Uterus (tissue), 4 donors: ENCODE measurements around the gene R3HDM2. TPM values are rescaled to one million over a fixed set of nuclear protein-coding genes. Genes with fewer than 3 reads are reported as not detected.

Experiments used
- DNase-seq, 2 donors: peaks; one replicate each; pipeline ENCODE4 v3.0.0-alpha.2; 2019 to 2020
- H3K27ac ChIP-seq, 2 donors: fragments of 200-600 bp; sonication (generic); 1 replicate in 1 of 2; 2 replicates in 1 of 2; pipeline ENCODE4 v1.5.1; 2016 to 2018
- H3K27me3 ChIP-seq, 2 donors: fragments of 200-600 bp; sonication (generic); one replicate each; pipeline ENCODE4 v1.5.1; 2018 to 2019; ENCODE audit warnings: control low read depth in 1 of 2
- H3K36me3 ChIP-seq, 2 donors: fragments of 200-600 bp; sonication (generic); one replicate each; pipeline ENCODE4 v1.5.1; 2019; ENCODE audit warnings: control low read depth in 1 of 2
- H3K4me1 ChIP-seq, 2 donors: fragments of 200-600 bp; sonication (generic); one replicate each; pipeline ENCODE4 v1.5.1; 2018 to 2019; ENCODE audit warnings: control low read depth in 1 of 2
- H3K4me3 ChIP-seq, 2 donors: fragments of 200-600 bp; sonication (generic); 1 replicate in 1 of 2; 2 replicates in 1 of 2; pipeline ENCODE4 v1.5.1; 2018 to 2019; ENCODE audit warnings: mild to moderate bottlenecking in 1 of 2
- H3K9me3 ChIP-seq, 2 donors: fragments of 200-600 bp; sonication (generic); one replicate each; pipeline ENCODE4 v1.5.1; 2019; ENCODE audit warnings: control low read depth in 1 of 2
- POLR2A ChIP-seq, 2 donors: fragments of 450-650 bp; IDR thresholded peaks; one replicate each; pipeline ENCODE4 v1.6.1; 2016; ENCODE audit warnings: antibody characterized with exemption in 2 of 2, mild to moderate bottlenecking in 1 of 2, moderate library complexity in 1 of 2
- intact Hi-C: fragments of 100-400 bp; cut with DNase I; formaldehyde crosslinking; loops from one replicate; pipeline ENCODE4 v1.15.1; 2023; ENCODE audit warnings: low total_unique reads
- total RNA-seq, 4 donors: library from RNA; depleted of rRNA in 3 of 4; stranded (reverse); fragments of >200 nt in 3 of 4; gene quantifications; one replicate each; pipeline versions ENCODE4 v1.1.0 to v1.2.4, GENCODE V29; 2014 to 2023
- TF ChIP-seq, protein P1 (sequence below), 4 experiments: fragments of 200-600 bp in 2 of 4; fragments of 450-650 bp in 2 of 4; sonication (generic) in 2 of 4; IDR thresholded peaks; one replicate each; pipeline ENCODE4 v1.5.1; 2016 to 2019; ENCODE audit warnings: antibody characterized with exemption in 4 of 4, mild to moderate bottlenecking in 2 of 4, moderate library complexity in 1 of 4
- donor health status: DM: yes; HTN: yes; CAD: no.

R3HDM2 gene
- total RNA-seq, 4 donors from 2014 or later: 9.4 to 89.0 (median 34.2) TPM

DNA sequence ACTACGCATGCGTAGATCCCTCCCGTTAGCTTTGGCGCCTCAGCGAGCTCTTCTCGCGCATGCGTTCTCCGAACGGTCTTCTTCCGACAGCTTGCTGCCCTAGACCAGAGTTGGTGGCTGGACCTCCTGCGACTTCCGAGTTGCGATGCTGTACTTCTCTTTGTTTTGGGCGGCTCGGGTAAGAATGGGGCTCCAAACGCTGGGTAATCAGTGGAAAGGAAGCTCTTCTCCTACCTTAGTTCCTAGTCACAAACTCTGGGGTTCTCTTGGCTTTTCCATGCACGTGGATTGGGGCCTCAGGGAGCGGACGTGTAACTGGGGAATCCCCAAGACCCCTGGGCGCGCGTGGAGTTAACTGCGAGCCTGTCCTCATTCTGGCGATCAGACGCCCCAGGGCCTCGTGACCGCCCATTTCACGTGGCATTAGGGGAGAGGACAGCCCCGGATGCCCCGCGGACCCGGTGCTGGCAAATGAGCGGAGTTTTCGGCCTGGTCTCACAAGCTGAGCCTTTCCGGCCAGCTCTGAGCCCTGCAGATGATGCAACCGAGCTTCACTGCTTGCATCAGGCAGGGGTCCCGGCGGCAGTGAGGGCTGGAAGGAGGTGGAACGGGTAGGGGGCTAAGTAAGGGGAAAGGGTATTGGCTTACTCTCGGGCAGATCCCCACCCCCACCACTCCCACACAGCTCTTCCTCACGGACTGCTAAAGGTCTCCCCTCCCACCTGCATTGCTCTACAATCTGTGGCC lies 201.0 kb downstream of the R3HDM2 start, which contains the start of gene SHMT2:
Gene SHMT2, plus strand, starts transcription at position 78 of the 747 bp plus-strand sequence. Its CDS starts 68 bp downstream, at position 146.
- Histone ChIP-seq H3K27ac (peak within 1 kb of the TSS; percentile 50 to 65), H3K4me1 (peaks cover 0 to 6% of the 10 kb centered on the region in 2 donors), H3K27me3 (peaks cover 0 to 5% of the 10 kb centered on the region in 2 donors), H3K36me3 (no peaks in the 10 kb centered on the region), H3K4me3 (peak within 1 kb of the TSS; percentile 48 to 63), H3K9me3 (no peaks in the 10 kb centered on the region)
- peak; percentile 94 to 95 for DNase-seq
- intact Hi-C loops: no loop called here
- TF ChIP-seq POLR2A (IDR thresholded peaks at IDR 0.05): peak; percentile 26 to 38
- TF ChIP-seq, protein P1, sequence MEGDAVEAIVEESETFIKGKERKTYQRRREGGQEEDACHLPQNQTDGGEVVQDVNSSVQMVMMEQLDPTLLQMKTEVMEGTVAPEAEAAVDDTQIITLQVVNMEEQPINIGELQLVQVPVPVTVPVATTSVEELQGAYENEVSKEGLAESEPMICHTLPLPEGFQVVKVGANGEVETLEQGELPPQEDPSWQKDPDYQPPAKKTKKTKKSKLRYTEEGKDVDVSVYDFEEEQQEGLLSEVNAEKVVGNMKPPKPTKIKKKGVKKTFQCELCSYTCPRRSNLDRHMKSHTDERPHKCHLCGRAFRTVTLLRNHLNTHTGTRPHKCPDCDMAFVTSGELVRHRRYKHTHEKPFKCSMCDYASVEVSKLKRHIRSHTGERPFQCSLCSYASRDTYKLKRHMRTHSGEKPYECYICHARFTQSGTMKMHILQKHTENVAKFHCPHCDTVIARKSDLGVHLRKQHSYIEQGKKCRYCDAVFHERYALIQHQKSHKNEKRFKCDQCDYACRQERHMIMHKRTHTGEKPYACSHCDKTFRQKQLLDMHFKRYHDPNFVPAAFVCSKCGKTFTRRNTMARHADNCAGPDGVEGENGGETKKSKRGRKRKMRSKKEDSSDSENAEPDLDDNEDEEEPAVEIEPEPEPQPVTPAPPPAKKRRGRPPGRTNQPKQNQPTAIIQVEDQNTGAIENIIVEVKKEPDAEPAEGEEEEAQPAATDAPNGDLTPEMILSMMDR (IDR thresholded peaks at IDR 0.05): peak in 2 of 4 experiments; percentile 5 to 44

DNA sequence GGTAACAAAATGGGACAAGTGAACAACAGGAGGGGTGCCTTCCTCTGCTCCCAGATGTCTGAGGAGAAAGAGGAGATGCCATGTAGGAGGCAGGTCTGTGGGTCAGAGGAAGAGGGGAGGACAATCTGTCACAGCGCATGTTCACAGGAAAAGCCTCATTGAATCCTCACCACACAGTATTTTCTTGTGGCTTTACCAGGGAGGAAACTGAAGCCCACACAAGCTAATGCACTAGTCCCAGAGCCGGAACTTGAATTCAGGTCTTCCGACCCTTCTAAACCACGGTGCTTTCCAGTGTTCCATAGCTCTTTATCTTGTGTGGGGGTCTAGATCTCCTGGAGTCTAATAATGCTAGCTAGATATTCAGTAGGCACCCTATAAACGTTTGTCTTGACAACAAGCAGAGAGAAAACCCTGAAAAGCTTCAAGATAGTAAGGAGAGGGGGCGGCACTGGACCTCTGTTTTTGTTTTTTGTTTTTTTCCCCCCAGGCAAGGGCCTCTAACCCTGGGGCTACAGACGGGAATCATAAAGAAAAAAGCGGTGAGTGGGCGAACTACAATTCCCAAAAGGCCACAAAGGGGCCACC lies 201.7 kb downstream of the R3HDM2 start:
- Histone ChIP-seq H3K4me3 (peak overlapping the region; percentile 48 to 63), H3K4me1 (peaks cover 0 to 6% of the 10 kb centered on the region in 2 donors), H3K27ac (peak overlapping the region in 1 of 2 donors; percentile 65), H3K27me3 (peaks cover 0 to 5% of the 10 kb centered on the region in 2 donors), H3K36me3 (no peaks in the 10 kb centered on the region), H3K9me3 (no peaks in the 10 kb centered on the region)
- no peak for TF ChIP-seq POLR2A (IDR thresholded peaks at IDR 0.05)
- TF ChIP-seq, protein P1 (IDR thresholded peaks at IDR 0.05): peak in 3 of 4 experiments; percentile 17 to 31 (median 17)
- intact Hi-C loops: no loop called here
- no peak for DNase-seq

DNA sequence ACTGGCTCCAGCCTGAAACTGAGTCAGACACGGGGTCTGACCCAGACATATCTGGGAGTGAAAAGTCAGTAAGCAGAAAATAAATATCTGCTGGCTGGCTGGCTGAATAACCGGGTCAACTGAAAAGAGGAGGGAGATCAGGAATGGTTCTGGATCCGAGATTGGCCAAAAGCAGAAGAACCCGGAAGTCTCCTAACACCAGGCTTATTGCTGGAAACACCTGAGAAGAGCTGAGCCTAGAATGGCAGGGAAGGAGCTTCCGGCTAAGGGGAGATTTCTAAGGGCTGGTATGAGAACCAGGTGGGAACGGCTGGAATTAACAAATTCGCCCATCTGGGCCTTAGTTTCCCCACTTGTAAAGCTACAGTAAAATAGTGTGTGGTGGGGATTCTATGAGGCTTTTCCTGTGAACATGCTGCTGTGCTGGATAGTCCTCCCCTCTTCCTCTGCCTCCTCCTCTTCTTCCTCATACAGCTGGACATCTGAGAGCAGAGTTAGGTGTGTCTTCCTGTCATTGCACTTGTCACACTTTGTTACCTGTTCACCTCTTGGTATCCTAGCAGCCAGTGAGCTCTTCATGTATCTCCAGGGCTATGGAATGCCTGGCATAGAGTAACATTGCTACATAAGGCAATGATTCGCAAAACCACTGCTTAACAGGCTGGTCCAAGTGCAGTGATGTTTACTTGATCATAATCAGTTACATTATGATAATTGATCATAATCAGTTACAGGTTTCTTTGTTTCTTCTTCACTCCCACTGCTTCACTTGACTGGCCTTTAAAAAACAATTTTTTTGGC lies 203.3 kb downstream of the R3HDM2 start:
- intact Hi-C loops: no loop called here
- Histone ChIP-seq H3K4me1 (peaks cover 0 to 6% of the 10 kb centered on the region in 2 donors), H3K27ac (no peak overlapping the region), H3K27me3 (peaks cover 0 to 5% of the 10 kb centered on the region in 2 donors), H3K4me3 (no peak overlapping the region), H3K36me3 (no peaks in the 10 kb centered on the region), H3K9me3 (no peaks in the 10 kb centered on the region)
- DNase-seq: no peak
- TF ChIP-seq, protein P1 (IDR thresholded peaks at IDR 0.05): no peak
- TF ChIP-seq POLR2A (IDR thresholded peaks at IDR 0.05): no peak

DNA sequence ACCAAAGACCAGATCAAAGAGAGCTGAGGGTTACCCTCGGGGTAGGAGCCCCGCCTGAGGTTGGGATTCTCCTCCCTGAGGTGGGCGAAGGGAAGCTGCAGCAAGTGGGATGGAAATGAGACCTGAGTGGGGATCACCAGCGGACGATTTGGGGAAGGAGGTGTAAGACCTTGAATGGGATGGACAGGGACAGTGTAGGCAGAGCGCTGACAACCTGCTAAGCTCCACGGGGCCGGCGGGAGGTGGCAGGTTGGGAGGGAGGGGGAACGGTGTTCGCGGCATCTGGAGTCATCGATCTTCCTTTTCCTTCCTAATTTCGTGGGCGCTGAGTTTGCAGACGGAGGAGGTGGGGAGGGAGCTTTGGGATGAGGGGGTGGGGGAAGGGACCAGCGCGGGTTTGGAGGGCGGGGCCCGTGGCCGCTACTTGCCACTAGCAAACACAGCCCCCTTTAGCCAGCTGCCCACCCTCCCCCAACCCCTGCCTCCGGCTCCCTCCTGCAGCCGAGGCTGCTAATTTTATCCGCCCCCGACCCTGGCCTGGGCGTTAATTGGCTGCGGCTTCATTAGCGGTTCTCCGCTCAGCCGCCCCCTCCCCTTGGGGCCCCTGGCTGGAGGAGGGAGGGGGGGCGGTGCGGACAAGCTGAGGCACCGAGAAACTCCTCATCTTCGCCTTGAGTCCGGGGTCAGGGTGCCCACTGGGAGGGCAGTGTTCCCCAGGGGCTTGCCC lies 204.1 kb downstream of the R3HDM2 start:
- intact Hi-C loops: no loop called here
- H3K36me3 ChIP-seq: no peaks in the 10 kb centered on the region
- H3K4me1 ChIP-seq: peaks cover 0 to 6% of the 10 kb centered on the region in 2 donors
- DNase-seq: no peak
- no peak overlapping the region for H3K4me3 ChIP-seq
- peaks cover 0 to 5% of the 10 kb centered on the region in 2 donors for H3K27me3 ChIP-seq
- no peaks in the 10 kb centered on the region for H3K9me3 ChIP-seq
- no peak overlapping the region for H3K27ac ChIP-seq
- TF ChIP-seq, protein P1 (IDR thresholded peaks at IDR 0.05): no peak
